ENCODE data around the gene AVEN.

AVEN gene

GRCh38 chr15:33980159-33980558, 58.8 kb downstream of the AVEN start:
- no peak for DNase-seq

DNA sequence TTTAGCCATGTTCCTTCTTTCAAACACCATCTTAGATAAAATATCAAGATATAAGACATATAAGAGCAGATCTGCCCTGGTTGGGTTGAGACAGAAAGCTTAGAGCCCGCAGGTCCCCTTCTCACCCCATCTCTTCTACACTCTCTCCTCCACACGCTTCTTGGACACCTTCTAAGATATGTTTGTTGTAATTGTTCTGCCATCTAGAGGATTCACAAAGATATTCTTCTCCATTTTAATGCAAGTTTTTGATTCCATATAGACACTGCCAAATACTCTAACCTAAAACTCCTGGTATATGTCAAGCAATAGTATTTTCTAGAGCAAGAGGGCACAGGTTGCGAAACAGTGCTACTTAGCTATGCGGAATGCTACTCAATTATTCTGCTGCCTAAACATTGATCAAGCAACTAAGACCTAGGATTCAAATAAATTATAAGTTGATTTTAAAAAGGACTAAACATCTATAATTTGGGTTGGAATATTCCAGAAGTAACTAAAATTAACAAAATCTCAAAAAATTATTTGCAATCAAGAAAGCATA, 63.9 kb downstream of the AVEN start:
- DNase-seq: no peak

DNA sequence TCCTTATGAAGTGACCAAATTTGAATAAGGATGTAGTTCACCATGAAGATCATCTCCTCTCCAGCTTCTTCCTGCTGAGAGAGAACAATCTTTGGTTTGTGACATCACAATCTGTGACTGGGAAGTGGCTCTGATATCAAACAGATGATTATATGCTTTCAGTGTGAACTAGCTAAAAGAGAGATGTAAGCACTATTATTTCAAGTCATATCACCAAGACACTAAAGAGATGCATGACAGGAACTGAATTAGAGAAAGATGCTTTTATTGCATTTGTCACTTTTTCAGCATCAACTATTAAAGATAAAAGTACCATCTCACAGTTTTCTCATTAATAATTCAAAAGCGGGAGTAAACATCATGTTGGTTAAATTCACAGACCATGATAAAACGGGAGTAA, 67.2 kb downstream of the AVEN start:
- DNase-seq: no peak

- no peak for DNase-seq
Observed at GRCh38 chr15:33968821-33969220, 70.2 kb downstream of the AVEN start.

DNA sequence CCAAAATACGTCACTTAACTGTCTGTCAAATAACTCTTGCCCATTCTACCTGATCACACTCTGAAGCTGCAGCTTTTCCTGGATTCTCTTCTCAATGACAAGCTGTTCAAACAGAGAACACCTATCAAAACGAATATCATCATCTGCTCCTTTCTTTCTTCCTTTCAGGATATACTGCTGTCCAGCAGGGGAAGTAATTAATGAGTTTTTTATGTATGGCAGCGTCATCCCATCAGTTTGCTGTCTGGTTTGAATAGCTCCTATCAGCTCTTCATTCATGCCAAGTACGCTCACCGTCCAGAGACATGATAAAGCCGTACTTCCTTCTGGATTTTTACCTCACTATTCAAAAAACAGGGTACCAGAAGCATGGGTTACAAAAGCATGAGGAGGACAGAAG, 70.8 kb downstream of the AVEN start, which contains the start of gene CHRM5:
Gene CHRM5 (plus strand): TSS at position 274 of the 400 bp plus-strand sequence. CDS start 94,221 bp downstream, outside the sequence.
- DNase-seq: no peak

DNA sequence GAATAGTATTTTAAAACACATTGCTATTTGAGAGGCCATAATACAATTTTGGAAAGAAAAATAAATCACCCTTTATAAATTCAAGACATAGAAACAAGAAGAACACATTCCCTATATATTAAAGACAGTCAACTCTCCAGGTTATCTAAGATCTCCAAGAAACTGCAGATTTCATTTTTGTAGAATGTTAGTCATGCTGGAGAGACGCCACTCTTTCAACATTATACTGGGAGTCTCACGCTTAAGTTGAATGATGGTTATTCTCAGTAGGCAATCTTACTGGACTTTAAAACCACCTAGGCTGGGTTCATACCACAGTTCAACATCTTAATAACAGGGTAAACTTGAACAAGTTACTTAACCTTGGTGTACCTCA, 74.4 kb downstream of the AVEN start:
- DNase-seq: no peak

GRCh38 chr15:33963831-33964664, 75.0 kb downstream of the AVEN start:
- DNase-seq: no peak

DNA sequence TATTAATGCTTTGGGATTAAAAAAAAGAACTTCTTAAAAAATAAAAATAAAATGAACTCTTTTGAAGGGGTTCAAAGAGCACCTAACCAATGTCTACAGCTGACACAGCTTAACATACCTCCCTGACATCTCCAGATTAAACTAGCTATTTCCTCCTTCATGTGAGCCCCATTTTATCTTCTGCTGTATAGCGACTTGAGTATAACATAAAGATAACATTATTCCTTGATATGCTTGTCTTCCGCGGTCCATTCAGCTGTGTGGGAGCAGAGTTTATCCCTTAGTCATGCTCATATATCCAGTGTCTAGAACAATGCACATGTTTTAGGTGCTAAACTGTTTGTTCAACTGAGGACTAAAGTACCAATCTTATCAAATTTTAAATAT, 78.5 kb downstream of the AVEN start:
- no peak for DNase-seq

DNA sequence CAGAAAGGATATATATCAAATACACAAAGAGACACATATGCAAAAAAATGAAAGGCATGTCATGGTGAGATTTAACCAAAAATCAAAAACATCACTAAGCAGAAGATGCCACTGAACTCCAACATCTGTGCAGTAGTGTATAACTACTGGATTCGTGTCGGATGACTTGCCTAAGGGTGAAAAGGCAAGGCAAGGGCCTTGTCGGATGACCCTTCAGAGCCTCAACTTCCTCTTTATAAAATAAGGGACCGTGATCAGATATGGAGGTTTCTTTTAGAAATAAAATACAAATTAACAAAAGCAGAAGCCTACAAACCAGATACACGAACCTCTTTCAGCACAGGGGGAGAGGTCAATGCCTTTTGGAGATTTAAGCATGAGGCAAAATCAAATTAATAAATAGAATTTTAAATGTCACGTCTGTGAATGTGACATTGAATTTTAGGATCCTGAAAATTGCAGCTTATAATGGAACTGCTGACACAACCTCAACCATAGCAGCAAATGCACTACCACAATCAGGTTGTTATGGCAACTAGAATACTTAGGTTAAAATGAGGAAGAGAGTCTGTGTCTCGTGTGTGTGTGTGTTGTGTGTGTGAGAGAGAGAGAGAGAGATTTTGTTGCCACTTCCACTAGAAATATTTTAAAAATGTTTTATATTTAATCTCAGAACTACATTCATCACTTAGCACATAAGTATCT, 79.0 kb downstream of the AVEN start:
- no peak for DNase-seq

GRCh38 chr15:33956397-33956796, 82.6 kb downstream of the AVEN start:
- DNase-seq: no peak

- DNase-seq: no peak
Observed at GRCh38 chr15:33955945-33956344, 83.1 kb downstream of the AVEN start.

GRCh38 chr15:33946152-33946551, 92.9 kb downstream of the AVEN start:
- no peak for DNase-seq

- DNase-seq: no peak
Observed at GRCh38 chr15:33941279-33942063, 97.5 kb downstream of the AVEN start.

GRCh38 chr15:33934921-33935320, 104.1 kb downstream of the AVEN start:
- no peak for DNase-seq

- no peak for DNase-seq
Observed at GRCh38 chr15:33934396-33934795, 104.6 kb downstream of the AVEN start.

DNA sequence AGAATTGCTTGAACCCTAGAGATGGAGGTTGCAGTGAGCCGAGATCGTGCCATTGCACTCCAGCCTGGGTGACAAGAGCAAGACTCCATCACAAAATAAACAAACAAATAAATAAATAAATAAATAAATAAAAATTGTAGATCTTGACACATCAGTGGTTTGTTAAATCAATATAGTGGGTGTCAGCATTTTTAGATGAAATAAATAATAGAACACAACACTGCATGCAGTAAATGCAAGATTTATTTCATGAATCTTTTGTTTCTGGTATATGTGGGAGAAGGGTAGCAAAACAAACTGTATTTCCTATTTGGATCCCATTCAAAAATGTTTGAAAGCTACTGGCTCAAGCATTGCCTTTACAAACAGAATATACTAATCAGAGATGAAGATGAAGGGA, 106.3 kb downstream of the AVEN start:
- no peak for DNase-seq

- DNase-seq: no peak
Observed at GRCh38 chr15:33926260-33926659, 112.7 kb downstream of the AVEN start.

DNA sequence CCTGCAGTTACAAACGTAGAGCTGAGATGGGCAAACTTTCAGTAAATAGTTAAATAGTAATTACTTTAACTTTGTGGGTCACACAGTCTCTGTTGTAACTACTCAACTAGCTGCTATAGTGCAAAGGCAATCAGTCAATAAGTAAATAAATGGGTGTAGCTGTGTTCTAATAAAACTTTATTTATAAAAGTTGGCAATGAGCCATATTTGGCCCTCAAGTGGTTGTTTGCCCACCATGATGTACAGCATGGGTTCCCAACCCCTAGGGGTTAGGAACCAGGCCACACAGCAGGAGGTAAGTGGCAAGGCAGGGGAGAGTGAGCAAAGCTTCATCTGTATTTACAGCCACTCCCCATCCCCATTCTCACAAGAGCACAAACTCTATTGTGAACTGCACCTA, 115.6 kb downstream of the AVEN start:
- DNase-seq: no peak

DNA sequence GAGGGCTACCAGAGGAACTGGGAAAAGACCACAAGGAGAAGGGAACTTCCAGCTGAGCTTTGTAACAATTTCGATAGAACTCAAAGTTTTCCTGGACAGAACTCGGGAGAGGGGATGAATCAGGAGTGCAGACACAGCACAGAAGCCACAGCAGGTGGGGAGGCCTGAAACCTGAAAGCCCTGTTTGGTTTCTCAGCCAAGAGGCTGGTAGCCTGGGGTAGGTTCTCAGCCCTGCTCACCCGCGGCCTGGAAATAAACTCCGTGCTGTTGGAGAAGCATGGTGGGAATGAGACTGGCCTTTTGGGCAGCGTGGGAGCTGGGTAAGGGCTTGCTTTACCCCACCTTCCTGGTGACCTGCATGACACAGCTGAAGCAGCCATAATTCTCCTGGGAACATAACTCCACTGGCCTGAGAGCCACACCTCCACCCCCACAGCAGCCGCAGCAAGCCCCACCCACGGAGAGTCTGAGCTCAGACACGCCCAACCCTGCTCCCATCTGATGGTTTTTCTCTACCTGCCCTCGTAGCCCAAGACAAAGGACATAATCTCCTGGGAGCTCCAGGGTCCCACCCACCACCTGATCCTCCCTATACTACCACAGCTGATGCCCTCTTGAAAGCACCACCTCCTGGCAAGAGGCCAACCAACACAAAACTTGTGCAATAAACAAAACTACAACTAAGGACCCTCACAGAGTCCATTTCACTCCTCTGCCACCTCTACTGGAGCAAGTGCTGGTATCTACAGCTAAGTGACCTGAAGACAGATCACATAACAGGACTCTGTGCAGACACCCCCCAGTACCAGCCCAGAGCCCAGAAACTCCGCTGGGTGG, 123.2 kb downstream of the AVEN start:
- DNase-seq: no peak

- no peak for DNase-seq
Observed at GRCh38 chr15:33913459-33913858, 125.5 kb downstream of the AVEN start.

DNA sequence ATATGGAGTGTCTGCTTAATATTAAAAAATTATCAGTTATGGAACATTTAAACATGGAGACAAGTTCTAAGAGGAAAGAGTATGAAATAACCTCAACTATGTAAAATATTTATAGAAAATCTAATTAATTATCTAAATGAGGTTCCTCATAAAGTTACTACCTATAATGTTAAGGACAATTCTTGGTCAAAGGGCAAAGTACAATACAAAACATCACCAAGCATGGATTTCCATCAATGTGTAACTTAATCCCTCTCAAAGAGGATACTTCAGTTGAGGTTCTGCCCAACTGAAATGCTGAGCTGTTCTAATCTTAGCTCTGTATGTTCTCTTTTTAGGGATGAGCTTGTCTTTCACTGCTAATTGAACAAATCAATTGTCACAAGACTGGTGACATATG, 126.7 kb downstream of the AVEN start:
- DNase-seq: no peak

DNA sequence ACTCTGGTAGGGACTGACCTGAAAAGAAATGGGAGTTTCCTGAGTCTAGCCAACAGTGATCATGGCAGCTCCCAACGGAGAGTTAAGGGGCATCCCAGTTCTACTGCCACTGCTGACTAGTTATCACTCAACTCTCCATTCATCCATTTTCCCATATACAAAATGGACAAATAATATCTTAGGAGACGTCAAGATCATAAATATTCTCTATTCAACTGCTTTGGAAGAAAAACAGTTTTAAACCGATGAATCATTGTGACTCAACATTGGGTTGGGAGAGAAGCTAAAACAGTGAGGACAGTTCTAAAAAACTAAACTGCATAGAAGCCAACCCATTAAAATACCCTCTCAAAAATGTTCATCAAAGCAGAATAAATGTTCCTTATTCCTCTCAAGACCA, 128.3 kb downstream of the AVEN start:
- DNase-seq: no peak
